Effector memory CD8-positive, alpha-beta T cell (primary cell): Measurements from ENCODE around the gene SPON1.

Source experiments
- ATAC-seq: fragments of 150-1000 bp; cut with Tn5 transposase; replicated peaks from 2 replicates; pipeline ENCODE4 v1.10.0; 2021; ENCODE audit warnings: mild to moderate bottlenecking, moderate library complexity
- DNase-seq, 3 experiments: peaks; one replicate each; pipeline ENCODE4 v3.0.0; 2021
- H3K27ac Mint-ChIP-seq, 2 donors: one replicate each; pipeline ENCODE4 v1.8.0; 2022; ENCODE audit warnings: mild to moderate bottlenecking in 2 of 2, mixed read lengths in 2 of 2, moderate library complexity in 2 of 2
- H3K27me3 Mint-ChIP-seq, 2 donors: one replicate each; pipeline ENCODE4 v1.8.0; 2022; ENCODE audit warnings: mixed read lengths in 2 of 2
- H3K36me3 Mint-ChIP-seq: one replicate; pipeline ENCODE4 v1.8.0; 2022; ENCODE audit warnings: mild to moderate bottlenecking, moderate library complexity, mixed read lengths; ENCODE audit not compliant: insufficient read depth
- H3K4me1 Mint-ChIP-seq, 2 donors: one replicate each; pipeline ENCODE4 v1.8.0; 2022; ENCODE audit warnings: low read depth in 2 of 2, mixed read lengths in 2 of 2
- H3K4me3 Mint-ChIP-seq, 2 donors: one replicate each; pipeline ENCODE4 v1.8.0; 2022; ENCODE audit warnings: mild to moderate bottlenecking in 2 of 2, mixed read lengths in 2 of 2, moderate library complexity in 2 of 2
- H3K9me3 Mint-ChIP-seq, 2 donors: one replicate each; pipeline ENCODE4 v1.8.0; 2022; ENCODE audit warnings: mixed read lengths in 2 of 2

SPON1 gene

DNA sequence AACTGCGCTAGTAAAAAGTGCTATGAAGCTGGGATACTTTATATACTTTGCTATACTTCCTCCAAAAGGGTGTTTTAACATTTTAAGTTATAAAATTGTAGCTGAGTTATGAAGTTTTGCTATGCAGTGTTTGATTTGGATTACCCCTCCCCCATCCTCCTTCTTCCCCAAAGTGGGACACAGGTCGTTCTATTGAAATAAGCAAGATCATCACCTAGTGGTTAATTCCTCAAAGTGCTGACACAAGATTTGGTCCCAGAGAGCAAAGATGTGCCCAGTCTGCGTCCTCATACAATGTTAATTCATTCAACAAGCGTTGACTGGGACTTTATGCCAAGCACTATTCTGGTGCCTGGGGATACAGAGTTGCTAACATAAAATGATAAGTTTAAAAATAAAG, 78.5 kb downstream of the SPON1 start:
- H3K4me3 Mint-ChIP-seq: no peak overlapping the region
- no peak overlapping the region for H3K27ac Mint-ChIP-seq
- no peaks in the 10 kb centered on the region for H3K36me3 Mint-ChIP-seq
- no peaks in the 10 kb centered on the region for H3K4me1 Mint-ChIP-seq
- peaks cover 6 to 10% of the 10 kb centered on the region in 2 donors for H3K27me3 Mint-ChIP-seq
- DNase-seq (no peak), ATAC-seq (no peak)
- H3K9me3 Mint-ChIP-seq: no peaks in the 10 kb centered on the region

DNA sequence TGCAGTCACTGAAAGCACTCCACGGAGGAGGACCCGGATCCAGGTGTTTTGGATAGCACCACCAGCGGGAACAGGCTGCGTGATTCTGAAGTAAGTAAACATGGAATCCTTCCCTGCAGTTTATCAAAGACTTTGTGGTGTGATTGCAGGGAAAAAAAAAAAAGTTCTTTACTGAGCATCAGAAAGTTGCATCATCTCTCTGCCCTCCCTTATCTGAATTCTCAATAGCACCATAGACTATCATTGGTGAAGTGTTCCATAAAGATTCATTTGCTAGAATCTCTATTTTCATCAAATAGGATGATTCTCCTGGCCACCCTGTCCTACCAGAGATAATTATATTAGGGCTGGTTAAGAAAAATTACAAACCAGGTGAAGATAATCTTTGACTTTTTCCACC, 79.0 kb downstream of the SPON1 start:
- Mint-ChIP-seq H3K27ac (no peak overlapping the region), H3K4me3 (no peak overlapping the region), H3K36me3 (no peaks in the 10 kb centered on the region), H3K27me3 (peaks cover 11 to 13% of the 10 kb centered on the region in 2 donors), H3K4me1 (no peaks in the 10 kb centered on the region), H3K9me3 (no peaks in the 10 kb centered on the region)
- ATAC-seq: no peak
- DNase-seq: no peak

DNA sequence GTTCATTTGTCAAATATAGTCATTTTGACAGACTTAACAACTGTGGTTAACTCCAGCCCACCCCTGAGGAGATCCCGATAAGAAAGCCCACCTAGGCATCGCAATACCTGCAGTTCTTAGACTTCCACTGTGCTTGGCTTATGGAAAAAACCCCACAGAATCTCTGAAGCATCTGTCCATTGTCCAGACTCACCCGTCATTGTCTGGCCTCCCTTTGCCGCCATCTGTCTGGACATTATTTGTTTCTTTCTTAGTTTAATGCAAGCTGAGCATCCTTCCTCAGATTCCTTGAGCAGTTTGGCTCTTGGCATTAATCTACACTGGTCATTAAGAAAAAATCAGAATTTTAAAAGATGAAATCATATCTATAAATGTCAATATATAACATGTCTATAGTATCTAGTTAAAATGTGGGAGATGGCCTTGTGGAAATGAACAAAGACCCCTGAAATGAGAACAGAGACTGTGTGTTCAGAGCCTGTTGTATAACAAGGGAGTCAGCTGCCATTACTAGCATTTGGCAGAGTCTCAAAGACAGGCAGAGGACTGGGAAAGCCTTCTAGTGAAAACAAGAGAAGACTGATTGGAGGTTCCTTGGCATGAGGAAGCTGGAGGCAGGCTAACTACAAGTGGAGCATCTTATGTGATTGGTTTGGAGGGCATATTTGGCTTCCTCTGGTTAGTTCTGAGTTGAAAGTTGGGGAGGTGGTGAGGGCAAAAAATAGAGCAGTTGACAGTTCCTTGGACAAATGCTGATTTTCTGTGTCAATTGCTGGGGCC, 80.4 kb downstream of the SPON1 start:
- no peak for ATAC-seq
- no peak for DNase-seq
- H3K4me3 Mint-ChIP-seq: no peak overlapping the region
- H3K27me3 Mint-ChIP-seq: peaks cover 20 to 21% of the 10 kb centered on the region in 2 donors
- no peaks in the 10 kb centered on the region for H3K9me3 Mint-ChIP-seq
- H3K27ac Mint-ChIP-seq: no peak overlapping the region
- H3K4me1 Mint-ChIP-seq: no peaks in the 10 kb centered on the region
- no peaks in the 10 kb centered on the region for H3K36me3 Mint-ChIP-seq

DNA sequence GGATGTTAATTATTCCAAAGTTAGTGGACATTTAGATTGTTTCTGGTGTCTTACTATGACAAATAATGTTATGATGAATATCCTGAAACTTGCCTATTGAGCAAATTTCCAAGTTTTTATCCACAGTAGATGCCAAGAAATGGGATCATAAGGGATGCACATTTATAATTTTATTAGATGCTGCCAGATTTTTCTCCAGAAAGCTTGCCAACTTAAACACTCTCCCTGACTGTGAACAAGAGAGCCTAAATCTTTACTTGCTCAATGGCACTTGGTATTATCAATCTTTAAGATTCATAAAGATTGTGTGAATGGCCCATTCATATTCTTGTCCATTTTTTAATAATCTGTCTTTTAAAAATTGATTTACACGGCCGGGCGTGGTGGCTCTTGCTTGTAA, 82.4 kb downstream of the SPON1 start:
- DNase-seq (no peak), ATAC-seq (no peak)
- H3K4me1 Mint-ChIP-seq: peaks cover 0 to 2% of the 10 kb centered on the region in 2 donors
- H3K9me3 Mint-ChIP-seq: no peaks in the 10 kb centered on the region
- no peak overlapping the region for H3K4me3 Mint-ChIP-seq
- H3K36me3 Mint-ChIP-seq: no peaks in the 10 kb centered on the region
- no peak overlapping the region for H3K27ac Mint-ChIP-seq
- peaks cover 20 to 41% of the 10 kb centered on the region in 2 donors for H3K27me3 Mint-ChIP-seq

DNA sequence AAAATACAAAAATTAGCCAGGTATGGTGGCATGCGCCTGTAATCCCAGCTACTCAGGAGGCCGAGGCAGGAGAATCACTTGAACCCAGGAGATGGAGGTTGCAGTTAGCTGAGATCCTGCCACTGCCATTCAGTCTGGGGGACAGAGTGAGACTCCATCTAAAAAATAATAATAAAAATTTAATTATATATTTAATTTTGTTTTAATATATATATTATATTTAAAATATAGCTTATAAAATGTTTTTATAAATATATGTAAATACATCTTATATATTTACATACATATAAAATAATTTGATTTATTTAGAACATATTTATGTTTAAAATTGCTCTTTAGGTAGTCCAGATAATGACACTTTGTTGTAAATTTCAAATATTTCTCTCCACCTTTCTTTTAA, 82.9 kb downstream of the SPON1 start:
- no peak for DNase-seq
- ATAC-seq: no peak
- Mint-ChIP-seq H3K36me3 (no peaks in the 10 kb centered on the region), H3K27me3 (peaks cover 20 to 41% of the 10 kb centered on the region in 2 donors), H3K27ac (no peak overlapping the region), H3K9me3 (no peaks in the 10 kb centered on the region), H3K4me3 (no peak overlapping the region), H3K4me1 (peaks cover 0 to 2% of the 10 kb centered on the region in 2 donors)

DNA sequence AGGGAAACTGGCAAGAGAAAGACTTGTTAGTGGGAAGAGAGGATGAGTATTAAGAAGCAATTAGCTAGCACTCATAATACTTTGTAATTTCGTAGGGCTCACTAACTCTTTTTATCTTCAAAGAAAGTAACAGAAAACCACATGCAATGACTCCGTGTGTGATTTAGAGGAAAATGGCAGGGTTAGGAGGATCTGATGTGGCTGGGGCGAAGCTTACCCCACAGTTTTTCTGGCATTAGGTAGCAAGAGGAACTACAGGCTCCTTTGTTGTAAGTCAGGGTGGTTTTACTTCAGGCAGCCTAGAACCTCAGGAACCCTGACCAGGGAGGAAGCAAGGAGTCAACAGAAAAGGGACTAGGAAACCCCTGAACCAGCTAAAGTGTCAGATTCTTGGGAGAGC, 89.7 kb downstream of the SPON1 start:
- peaks cover 8 to 10% of the 10 kb centered on the region in 2 donors for H3K4me1 Mint-ChIP-seq
- no peak overlapping the region for H3K27ac Mint-ChIP-seq
- DNase-seq: no peak
- no peaks in the 10 kb centered on the region for H3K9me3 Mint-ChIP-seq
- peaks cover 12 to 33% of the 10 kb centered on the region in 2 donors for H3K27me3 Mint-ChIP-seq
- no peak overlapping the region for H3K4me3 Mint-ChIP-seq
- ATAC-seq: no peak
- H3K36me3 Mint-ChIP-seq: no peaks in the 10 kb centered on the region

DNA sequence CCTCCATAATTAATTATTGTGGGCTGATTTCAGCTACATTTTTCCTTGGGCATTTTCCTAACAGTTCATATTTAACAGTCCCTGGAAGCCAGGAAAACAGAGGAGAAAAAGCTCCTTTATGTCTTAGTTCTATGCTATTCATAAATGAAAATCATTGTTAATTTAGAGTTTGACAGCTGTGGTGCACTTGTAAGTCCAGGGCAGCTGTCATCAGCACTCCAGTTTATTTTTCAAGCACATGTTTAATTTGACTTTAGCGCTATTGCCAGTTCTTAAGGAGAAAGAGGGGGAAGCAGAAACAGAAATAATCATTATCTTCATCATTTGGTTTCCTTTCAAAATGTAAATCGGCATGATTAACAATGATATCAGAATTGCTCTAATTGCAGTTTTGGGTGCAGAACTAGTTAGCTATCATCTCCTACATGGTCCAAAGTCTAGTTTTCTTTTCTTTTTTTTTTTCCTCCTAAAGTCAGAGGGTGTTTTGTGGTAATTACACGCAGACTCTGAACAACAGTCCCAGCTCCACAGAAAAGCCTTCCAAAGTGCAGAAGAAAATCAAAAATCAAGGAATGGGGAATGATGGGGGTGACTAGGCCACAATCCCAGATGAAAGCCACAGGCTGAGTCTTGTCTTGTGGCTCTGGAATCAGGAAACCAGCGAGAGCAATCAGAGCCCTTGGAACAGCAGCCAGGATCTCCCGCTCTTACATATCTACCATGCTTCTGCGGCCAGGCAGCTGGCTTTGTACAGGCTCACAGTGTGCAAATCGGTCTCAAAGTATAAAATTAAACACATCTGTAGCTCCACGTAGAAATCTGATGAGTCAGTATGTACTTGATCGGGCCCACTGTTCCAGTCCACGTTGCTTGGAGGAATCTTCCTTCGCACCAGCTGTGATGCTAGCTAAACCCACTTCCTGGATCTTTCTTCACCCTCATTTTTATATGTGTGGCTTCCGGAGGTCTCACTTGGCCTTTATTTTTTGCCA, 91.9 kb downstream of the SPON1 start:
- peak; percentile 76 for ATAC-seq
- DNase-seq: no peak
- Mint-ChIP-seq H3K4me1 (peaks cover 10% of the 10 kb centered on the region in 2 donors), H3K27me3 (peaks cover 1 to 20% of the 10 kb centered on the region in 2 donors), H3K27ac (no peak overlapping the region), H3K9me3 (no peaks in the 10 kb centered on the region), H3K4me3 (peak overlapping the region; percentile 11 to 26), H3K36me3 (no peaks in the 10 kb centered on the region)

DNA sequence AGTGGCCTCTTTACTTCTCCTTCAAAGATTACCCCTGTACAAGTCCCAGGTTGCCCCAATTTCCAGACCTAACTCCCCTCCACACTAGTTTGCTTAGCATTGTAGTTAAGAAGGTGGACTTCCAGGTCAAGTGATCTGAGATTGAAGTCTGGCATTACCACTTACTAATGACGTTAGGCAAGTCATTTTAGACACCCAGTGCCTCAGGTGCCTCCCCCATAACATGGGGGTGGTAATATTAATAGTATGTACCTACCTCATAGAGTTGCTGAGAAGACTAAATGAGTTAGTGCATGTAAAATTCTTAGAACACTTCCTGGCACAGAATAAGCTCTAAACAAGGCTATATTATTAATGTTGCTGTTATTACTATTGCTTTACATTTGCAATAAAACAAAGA, 93.4 kb downstream of the SPON1 start:
- no peak for ATAC-seq
- Mint-ChIP-seq H3K27me3 (peaks cover 0 to 16% of the 10 kb centered on the region in 2 donors), H3K36me3 (no peaks in the 10 kb centered on the region), H3K4me1 (peaks cover 9 to 10% of the 10 kb centered on the region in 2 donors), H3K27ac (no peak overlapping the region), H3K9me3 (no peaks in the 10 kb centered on the region), H3K4me3 (no peak overlapping the region)
- no peak for DNase-seq

DNA sequence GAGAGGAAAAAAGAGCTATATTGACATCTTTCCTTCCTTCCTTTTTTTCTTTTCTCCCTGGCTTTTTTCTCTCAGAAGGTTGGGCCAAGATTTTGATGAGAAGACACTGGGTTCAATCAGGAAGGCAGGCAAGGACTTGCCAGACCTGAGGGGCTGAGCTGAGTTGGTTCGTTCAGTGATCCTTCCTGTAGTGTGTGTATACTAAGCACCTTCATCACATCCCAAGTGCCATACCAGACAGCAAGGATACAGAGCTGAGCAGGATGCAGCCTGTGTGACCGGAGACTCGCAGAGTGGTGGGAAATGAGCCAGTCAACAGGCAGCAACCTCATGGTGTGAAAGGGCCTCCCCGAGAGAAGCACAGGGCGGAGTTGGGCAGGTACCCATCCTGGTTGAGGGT, 95.5 kb downstream of the SPON1 start:
- ATAC-seq (no peak), DNase-seq (no peak)
- peaks cover under 1 to 10% of the 10 kb centered on the region in 2 donors for H3K27me3 Mint-ChIP-seq
- peaks cover 9 to 10% of the 10 kb centered on the region in 2 donors for H3K4me1 Mint-ChIP-seq
- H3K4me3 Mint-ChIP-seq: no peak overlapping the region
- no peaks in the 10 kb centered on the region for H3K36me3 Mint-ChIP-seq
- H3K27ac Mint-ChIP-seq: no peak overlapping the region
- H3K9me3 Mint-ChIP-seq: no peaks in the 10 kb centered on the region

DNA sequence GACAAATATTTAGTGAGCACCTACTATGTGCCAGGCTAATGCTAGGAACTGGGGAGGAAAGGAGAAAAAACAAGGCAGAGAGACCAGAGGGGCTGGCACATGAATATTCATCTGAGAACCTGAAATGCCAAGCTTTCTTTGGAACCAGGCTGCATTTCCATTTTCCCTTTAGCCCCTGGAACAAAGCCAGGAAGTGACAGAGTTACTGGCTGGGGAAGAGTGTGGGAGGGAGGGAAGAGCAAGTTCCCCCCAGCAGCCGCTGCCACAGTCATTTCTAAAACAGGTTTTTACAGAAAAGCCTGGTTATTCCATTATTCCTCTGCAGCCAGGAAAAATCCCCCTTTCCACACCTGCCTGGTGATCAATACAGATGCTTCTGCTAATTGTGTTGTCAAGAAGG, 97.0 kb downstream of the SPON1 start:
- Mint-ChIP-seq H3K9me3 (no peaks in the 10 kb centered on the region), H3K36me3 (no peaks in the 10 kb centered on the region), H3K27me3 (peaks cover 10 to 11% of the 10 kb centered on the region in 2 donors), H3K4me1 (peaks cover 10 to 14% of the 10 kb centered on the region in 2 donors), H3K27ac (no peak overlapping the region), H3K4me3 (no peak overlapping the region)
- ATAC-seq (no peak), DNase-seq (no peak)

DNA sequence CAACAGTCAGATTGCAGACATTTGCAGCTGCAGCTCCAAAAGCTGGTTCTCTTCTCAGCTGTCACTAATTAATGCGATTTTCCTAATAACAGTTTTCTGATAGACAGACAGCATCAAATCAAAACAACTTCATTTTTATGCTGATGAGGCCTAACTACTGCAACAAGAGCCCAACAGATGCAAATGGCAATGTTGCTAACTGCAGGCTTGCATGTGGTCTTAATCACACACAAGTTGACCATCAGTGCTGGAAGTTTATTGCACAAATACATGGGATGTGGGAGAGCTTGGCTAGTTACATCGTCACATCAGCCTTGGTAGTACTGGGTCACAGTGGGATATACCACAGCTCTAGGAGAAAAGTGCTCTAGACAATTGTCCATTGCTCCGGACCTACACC, 99.2 kb downstream of the SPON1 start:
- no peak overlapping the region for H3K4me3 Mint-ChIP-seq
- no peak for ATAC-seq
- no peak overlapping the region for H3K27ac Mint-ChIP-seq
- no peak for DNase-seq
- no peaks in the 10 kb centered on the region for H3K36me3 Mint-ChIP-seq
- H3K9me3 Mint-ChIP-seq: no peaks in the 10 kb centered on the region
- H3K4me1 Mint-ChIP-seq: peaks cover 8 to 14% of the 10 kb centered on the region in 2 donors
- peaks cover 10 to 12% of the 10 kb centered on the region in 2 donors for H3K27me3 Mint-ChIP-seq

DNA sequence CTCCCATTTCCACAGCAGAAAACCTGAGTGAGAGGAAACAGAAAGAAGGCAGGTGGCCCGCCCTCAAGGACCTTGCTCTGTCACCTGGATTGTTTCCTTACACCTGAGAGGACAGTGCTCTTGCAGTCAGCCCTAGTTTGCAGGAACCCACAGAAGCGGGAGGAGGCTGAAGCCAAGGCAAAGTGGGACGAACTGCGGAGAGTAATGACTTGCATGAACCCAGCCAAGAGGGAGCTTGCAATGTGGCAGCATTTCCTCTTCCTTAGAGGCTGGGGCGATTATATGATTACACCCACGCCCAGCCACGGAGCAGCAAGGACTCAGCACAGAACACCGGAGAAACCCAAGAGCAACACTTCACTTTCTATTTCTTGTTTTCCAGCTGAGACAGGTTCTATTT, 102.6 kb downstream of the SPON1 start:
- H3K4me1 Mint-ChIP-seq: peaks cover 8 to 10% of the 10 kb centered on the region in 2 donors
- peak; percentile 61 for ATAC-seq
- H3K27me3 Mint-ChIP-seq: peaks cover 0 to 16% of the 10 kb centered on the region in 2 donors
- DNase-seq: no peak
- no peaks in the 10 kb centered on the region for H3K9me3 Mint-ChIP-seq
- H3K27ac Mint-ChIP-seq: peak overlapping the region in 1 of 2 donors; percentile 6
- H3K36me3 Mint-ChIP-seq: no peaks in the 10 kb centered on the region
- H3K4me3 Mint-ChIP-seq: peak overlapping the region; percentile 22 to 57

DNA sequence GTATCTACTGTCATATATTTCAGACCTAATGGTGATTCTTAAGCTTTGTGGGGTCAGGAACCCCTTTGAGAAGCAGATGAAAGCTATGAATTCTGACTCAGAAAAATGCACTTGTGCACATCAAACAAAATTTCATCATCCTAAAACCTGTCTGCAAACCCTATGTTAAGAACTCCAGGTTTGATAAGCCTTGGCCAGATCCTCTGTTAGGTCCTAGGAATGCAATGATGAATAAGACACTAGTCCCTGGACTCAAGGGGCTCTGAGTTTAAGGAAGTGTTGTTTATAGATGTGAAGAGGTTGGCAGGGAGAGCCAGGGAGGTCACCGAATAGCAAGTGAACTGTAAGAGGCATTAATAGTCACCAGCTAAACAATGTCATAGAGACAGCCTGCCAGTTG, 103.2 kb downstream of the SPON1 start:
- Mint-ChIP-seq H3K27me3 (peaks cover 0 to 16% of the 10 kb centered on the region in 2 donors), H3K27ac (peak overlapping the region in 1 of 2 donors; percentile 6), H3K4me3 (no peak overlapping the region), H3K9me3 (no peaks in the 10 kb centered on the region), H3K36me3 (no peaks in the 10 kb centered on the region), H3K4me1 (peaks cover 8 to 10% of the 10 kb centered on the region in 2 donors)
- ATAC-seq (no peak), DNase-seq (no peak)
